Testis (tissue), 2 donors: ENCODE results near the gene ARHGAP26.

ENCODE experiments used
- CTCF ChIP-seq, 3 experiments: fragments of 450-650 bp in 2 of 3; fragments of 200-600 bp in 1 of 3; sonication (generic) in 1 of 3; IDR thresholded peaks; one replicate each; pipeline ENCODE4 v1.5.1; 2016 to 2019; ENCODE audit warnings: antibody characterized with exemption in 3 of 3, mild to moderate bottlenecking in 2 of 3, moderate library complexity in 1 of 3
- POLR2A ChIP-seq: fragments of 450-650 bp; IDR thresholded peaks from one replicate; pipeline ENCODE4 v1.6.1; 2017; ENCODE audit warnings: antibody characterized with exemption, mild to moderate bottlenecking, moderate library complexity

- TF ChIP-seq POLR2A: no peak
- TF ChIP-seq CTCF (IDR thresholded peaks at IDR 0.05): no peak
These were observed 417.3 kb downstream of the ARHGAP26 start for GRCh38 chr5:143187495-143187894.
